ENCODE measurements around the gene ACYP2.
A peak's percentile ranks its signal among the peaks of the same experiment; 100 is the strongest.

Gene ACYP2

GRCh38 chr2:54271189-54271588, 155.8 kb downstream of the ACYP2 start:
- no peak for TF ChIP-seq CTCF (conservative IDR thresholded peaks at IDR 0.05; ENCODE audit: low read depth, low read length)
- DNase-seq (ENCODE audit: low read depth), result no peak
- H3K4me3 ChIP-seq (ENCODE audit: low read length), result no peak overlapping the region

DNA sequence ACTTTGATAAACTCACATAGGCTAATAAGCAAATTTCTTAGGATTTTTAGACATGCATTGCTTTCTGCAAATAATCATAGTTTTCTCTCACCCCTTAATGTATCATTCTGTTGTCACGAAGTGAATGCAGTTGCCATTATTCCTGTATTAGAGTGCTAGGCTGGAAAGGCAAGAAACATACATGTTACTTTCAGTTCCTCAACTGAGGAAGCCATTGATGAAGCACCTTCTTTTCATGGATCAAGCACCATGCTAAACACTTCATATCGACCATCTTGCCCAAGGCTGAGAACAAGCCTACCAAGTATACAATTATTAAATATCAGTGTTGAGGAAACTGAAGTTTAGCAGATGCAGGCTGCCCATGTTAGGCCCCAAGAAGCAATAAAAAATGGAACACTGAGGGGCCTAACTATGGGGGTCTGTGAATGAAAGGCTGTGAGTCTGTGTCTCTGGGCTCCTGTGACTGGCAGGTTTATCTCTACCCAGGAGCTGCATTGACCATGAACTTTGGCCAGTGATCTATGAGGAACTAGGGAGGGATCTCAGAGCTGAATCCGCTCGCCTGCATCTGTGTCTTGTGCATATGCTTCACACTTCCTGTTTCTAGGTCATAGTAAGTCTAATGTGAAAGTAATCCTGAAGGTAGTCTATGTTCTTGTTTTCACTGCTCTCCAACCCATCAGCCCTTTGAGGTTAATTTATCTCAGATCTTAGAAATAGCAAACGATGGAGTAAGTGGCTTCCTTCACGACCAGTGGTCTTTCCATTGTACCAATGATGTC, 156.6 kb downstream of the ACYP2 start:
- no peak for DNase-seq (ENCODE audit: low read depth)
- H3K4me3 ChIP-seq (ENCODE audit: low read length), result no peak overlapping the region

GRCh38 chr2:54274781-54275242, 159.4 kb downstream of the ACYP2 start:
- no peak overlapping the region for H3K4me3 ChIP-seq (ENCODE audit: low read length)

More for the DNA sequence above, 156.6 kb downstream of the ACYP2 start:
- TF ChIP-seq CTCF (conservative IDR thresholded peaks at IDR 0.05; ENCODE audit: low read depth, low read length), result no peak

GRCh38 chr2:54275541-54275940, 160.1 kb downstream of the ACYP2 start:
- no peak for TF ChIP-seq CTCF (conservative IDR thresholded peaks at IDR 0.05; ENCODE audit: low read depth, low read length)
- no peak for DNase-seq (ENCODE audit: low read depth)
- no peak overlapping the region for H3K4me3 ChIP-seq (ENCODE audit: low read length)

More at GRCh38 chr2:54274781-54275242, 159.4 kb downstream of the ACYP2 start:
- DNase-seq (ENCODE audit: low read depth), result no peak
- TF ChIP-seq CTCF (conservative IDR thresholded peaks at IDR 0.05; ENCODE audit: low read depth, low read length), result no peak

DNA sequence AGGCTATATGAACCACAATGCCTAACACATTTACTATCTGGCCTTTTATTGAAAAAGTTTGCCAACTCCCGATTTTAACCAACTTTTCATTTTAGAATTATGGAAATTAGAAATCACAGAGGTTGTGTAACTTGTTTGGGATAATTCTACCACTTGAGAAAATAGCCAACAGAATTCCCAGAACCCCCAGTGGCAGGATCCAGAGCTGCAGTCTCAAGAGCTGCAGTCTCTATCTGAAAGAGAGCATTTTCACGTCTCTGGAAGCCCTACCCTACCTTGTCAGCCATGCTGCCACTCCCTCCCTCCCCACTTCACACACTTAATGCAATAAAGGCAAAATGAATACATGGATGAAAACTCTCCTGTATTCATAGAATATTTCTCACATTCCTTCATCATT, 164.0 kb downstream of the ACYP2 start:
- no peak for DNase-seq (ENCODE audit: low read depth)
- no peak overlapping the region for H3K4me3 ChIP-seq (ENCODE audit: low read length)
- TF ChIP-seq CTCF (conservative IDR thresholded peaks at IDR 0.05; ENCODE audit: low read depth, low read length), result peak; percentile 22

GRCh38 chr2:54284826-54285225, 169.4 kb downstream of the ACYP2 start:
- TF ChIP-seq CTCF (conservative IDR thresholded peaks at IDR 0.05; ENCODE audit: low read depth, low read length), result no peak
- DNase-seq (ENCODE audit: low read depth), result no peak
- no peak overlapping the region for H3K4me3 ChIP-seq (ENCODE audit: low read length)

DNA sequence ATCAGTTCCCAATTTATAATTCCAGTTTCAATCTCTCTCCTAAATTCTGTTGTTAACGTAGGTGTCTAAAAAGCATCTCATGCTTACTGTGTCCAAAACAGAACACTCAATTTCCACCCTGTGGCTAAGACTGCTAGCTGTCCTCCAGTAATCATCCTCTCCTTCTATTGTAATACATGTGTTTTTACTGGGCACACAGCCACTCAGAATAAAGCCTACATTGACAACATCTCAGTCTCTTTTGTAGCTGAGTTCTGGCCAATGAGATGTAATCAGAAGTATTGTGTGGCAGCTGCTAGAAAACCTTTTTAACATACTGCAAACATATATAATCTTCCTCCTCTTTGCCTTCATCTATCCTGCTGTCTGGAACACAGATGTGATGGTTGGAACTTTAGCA, 170.0 kb downstream of the ACYP2 start:
- TF ChIP-seq CTCF (conservative IDR thresholded peaks at IDR 0.05; ENCODE audit: low read depth, low read length), result no peak
- H3K4me3 ChIP-seq (ENCODE audit: low read length), result no peak overlapping the region
- DNase-seq (ENCODE audit: low read depth), result no peak
